ENCODE results near the gene FLT4.

- TF ChIP-seq CTCF (IDR thresholded peaks at IDR 0.05; ENCODE audit: low read depth, low read length) (no peak), EZH2phosphoT487 (IDR thresholded peaks at IDR 0.05; ENCODE audit: low read depth) (no peak)
These were observed 49.8 kb downstream of the FLT4 start for GRCh38 chr5:180599590-180599914.
